ENCODE measurements around the gene VTCN1.

GRCh38 chr1:117150316-117150715, 60.4 kb downstream of the VTCN1 start:
- TF ChIP-seq CTCF (IDR thresholded peaks at IDR 0.05) (no peak), POLR2A (IDR thresholded peaks at IDR 0.05) (no peak)
